Measurements from ENCODE around the gene GDPD4.
A peak's percentile ranks its signal among the peaks of the same experiment; 100 is the strongest.

The GDPD4 gene

DNA sequence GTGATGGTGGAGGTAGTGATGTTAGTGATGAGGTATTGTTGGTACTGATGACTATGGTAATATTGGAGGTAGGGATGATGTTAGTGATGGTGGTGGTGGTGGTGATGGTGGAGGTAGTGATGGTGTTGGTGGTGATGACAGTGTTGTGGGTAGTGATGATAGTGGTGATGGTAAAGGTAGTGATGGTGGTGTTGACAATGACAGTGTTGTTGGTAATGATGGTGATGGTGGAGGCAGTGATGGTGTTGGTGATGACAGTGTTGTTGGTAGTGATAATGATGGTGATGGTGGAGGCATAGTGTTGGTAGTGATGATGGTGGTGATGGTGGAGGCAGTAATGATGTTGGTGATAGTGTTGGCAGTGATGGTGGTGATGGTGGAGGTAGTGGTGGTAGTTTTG is 108.3 kb downstream of the GDPD4 start:
- TF ChIP-seq, protein P1, sequence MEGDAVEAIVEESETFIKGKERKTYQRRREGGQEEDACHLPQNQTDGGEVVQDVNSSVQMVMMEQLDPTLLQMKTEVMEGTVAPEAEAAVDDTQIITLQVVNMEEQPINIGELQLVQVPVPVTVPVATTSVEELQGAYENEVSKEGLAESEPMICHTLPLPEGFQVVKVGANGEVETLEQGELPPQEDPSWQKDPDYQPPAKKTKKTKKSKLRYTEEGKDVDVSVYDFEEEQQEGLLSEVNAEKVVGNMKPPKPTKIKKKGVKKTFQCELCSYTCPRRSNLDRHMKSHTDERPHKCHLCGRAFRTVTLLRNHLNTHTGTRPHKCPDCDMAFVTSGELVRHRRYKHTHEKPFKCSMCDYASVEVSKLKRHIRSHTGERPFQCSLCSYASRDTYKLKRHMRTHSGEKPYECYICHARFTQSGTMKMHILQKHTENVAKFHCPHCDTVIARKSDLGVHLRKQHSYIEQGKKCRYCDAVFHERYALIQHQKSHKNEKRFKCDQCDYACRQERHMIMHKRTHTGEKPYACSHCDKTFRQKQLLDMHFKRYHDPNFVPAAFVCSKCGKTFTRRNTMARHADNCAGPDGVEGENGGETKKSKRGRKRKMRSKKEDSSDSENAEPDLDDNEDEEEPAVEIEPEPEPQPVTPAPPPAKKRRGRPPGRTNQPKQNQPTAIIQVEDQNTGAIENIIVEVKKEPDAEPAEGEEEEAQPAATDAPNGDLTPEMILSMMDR (IDR thresholded peaks at IDR 0.05; ENCODE audit: low read depth, low read length) = no peak
- H3K27ac ChIP-seq = no peak overlapping the region
- no peaks in the 10 kb centered on the region for H3K27me3 ChIP-seq (ENCODE audit: insufficient read depth, low read depth, severe bottlenecking)
- peaks cover 84% of the 10 kb centered on the region for H3K36me3 ChIP-seq
- no peaks in the 10 kb centered on the region for H3K9me3 ChIP-seq (ENCODE audit: severe bottlenecking)
- no peak for DNase-seq
- no peak overlapping the region for H3K4me3 ChIP-seq (ENCODE audit: low read depth, low read length)

DNA sequence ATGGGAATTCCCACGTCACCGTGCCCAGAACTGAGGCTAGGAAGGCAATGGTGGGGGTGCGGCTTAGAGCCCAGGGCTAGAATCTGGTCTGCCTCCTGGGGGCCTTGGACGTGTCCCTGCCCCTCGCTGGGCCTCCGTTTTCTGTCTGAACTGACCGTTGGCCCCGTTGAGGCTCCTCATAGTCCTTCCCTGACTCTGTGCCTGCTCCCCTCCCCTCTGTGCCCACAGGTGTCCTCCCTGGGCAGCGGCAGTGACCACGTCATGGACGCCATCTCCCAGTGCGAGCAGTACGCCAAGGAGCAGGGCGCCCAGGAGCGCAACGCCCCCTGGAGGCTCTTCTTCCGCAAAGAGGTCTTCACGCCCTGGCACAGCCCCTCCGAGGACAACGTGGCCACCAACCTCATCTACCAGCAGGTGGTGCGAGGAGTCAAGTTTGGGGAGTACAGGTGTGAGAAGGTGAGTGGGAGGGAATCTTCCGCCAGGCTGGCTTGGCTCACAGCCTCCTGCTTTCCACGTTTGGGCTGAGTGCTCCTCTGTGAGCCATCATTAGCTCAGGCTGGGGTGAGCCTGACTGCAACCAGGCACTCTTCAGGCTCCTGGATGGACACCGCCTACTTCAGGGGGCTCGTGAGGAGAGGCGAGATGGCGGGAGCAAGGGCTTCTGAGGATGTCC is 109.5 kb downstream of the GDPD4 start:
- DNase-seq = peak; percentile 72
- TF ChIP-seq, protein P1 (IDR thresholded peaks at IDR 0.05; ENCODE audit: low read depth, low read length) = peak; percentile 63
- Histone ChIP-seq H3K4me3 (ENCODE audit: low read depth, low read length) (no peak overlapping the region), H3K27me3 (ENCODE audit: insufficient read depth, low read depth, severe bottlenecking) (no peaks in the 10 kb centered on the region), H3K36me3 (peaks cover 84% of the 10 kb centered on the region), H3K9me3 (ENCODE audit: severe bottlenecking) (no peaks in the 10 kb centered on the region), H3K27ac (no peak overlapping the region)

DNA sequence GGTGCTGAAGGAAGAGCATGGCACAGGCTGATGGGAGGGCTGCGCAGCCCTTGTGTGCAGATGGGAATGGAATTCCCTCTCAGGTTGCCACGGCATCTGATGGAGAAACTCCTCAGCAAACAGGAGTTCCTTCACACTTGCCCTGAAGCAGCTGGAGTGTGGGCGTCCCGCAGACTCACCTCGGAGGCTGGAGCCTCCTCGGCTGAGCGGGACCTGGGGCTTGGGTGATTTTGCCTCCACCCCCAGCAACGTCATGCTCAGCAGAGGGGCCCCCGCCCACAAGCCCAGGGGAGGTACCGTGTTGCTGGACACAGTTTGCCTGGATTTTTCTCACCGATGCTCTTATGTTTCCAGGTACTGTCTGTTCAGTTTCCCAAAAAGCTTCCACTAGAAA is 110.1 kb downstream of the GDPD4 start:
- no peak overlapping the region for H3K27ac ChIP-seq
- DNase-seq = no peak

GRCh38 chr11:77190331-77191075 is 111.0 kb downstream of the GDPD4 start:
- H3K36me3 ChIP-seq = peaks cover 81% of the 10 kb centered on the region

More for the DNA sequence above, 110.1 kb downstream of the GDPD4 start:
- Histone ChIP-seq H3K4me3 (ENCODE audit: low read depth, low read length) (no peak overlapping the region), H3K9me3 (ENCODE audit: severe bottlenecking) (no peaks in the 10 kb centered on the region), H3K27me3 (ENCODE audit: insufficient read depth, low read depth, severe bottlenecking) (no peaks in the 10 kb centered on the region), H3K36me3 (peaks cover 84% of the 10 kb centered on the region)
- TF ChIP-seq, protein P1 (IDR thresholded peaks at IDR 0.05; ENCODE audit: low read depth, low read length) = no peak

DNA sequence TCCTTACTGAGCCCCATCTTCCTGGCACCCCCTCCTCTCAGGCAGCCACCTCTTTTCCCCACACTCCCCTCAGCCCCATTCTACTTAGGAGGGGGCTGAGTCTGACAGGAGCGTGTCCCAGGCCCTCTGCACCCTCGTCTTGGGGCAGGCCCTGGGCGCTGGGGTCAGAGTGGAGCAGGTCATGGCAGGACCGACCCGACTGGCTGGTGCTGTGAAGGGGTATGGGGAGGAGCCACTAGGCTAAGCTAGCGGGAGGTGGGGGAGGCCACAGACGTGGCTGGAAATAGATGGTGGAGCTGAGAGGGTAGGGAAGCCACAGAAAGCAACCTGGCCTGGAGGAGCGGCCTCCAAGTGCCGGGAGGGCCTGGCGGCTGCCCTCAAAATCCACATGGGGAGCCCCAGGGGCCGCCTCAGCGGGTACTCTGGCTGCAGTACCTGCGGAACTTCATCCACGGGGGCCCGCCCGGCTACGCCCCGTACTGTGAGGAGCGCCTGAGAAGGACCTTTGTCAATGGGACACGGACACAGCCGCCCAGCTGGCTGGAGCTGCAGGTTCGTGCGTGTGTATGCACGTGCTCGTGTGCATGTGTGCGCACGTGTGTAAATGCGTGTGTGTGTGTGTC is 111.8 kb downstream of the GDPD4 start:
- TF ChIP-seq, protein P1 (IDR thresholded peaks at IDR 0.05; ENCODE audit: low read depth, low read length) = no peak
- H3K27me3 ChIP-seq (ENCODE audit: insufficient read depth, low read depth, severe bottlenecking) = no peaks in the 10 kb centered on the region
- no peak overlapping the region for H3K4me3 ChIP-seq (ENCODE audit: low read depth, low read length)
- no peak for DNase-seq
- H3K36me3 ChIP-seq = peaks cover 81% of the 10 kb centered on the region
- no peak overlapping the region for H3K27ac ChIP-seq
- H3K9me3 ChIP-seq (ENCODE audit: severe bottlenecking) = no peaks in the 10 kb centered on the region

More at GRCh38 chr11:77190331-77191075, 111.0 kb downstream of the GDPD4 start:
- Histone ChIP-seq H3K4me3 (ENCODE audit: low read depth, low read length) (no peak overlapping the region), H3K27me3 (ENCODE audit: insufficient read depth, low read depth, severe bottlenecking) (no peaks in the 10 kb centered on the region), H3K27ac (no peak overlapping the region), H3K9me3 (ENCODE audit: severe bottlenecking) (no peaks in the 10 kb centered on the region)
- TF ChIP-seq, protein P1 (IDR thresholded peaks at IDR 0.05; ENCODE audit: low read depth, low read length) = no peak
- DNase-seq = no peak

All from WERI-Rb-1 (cell line).